ENCODE results near the gene ZNF30. TPM values are rescaled to one million over a fixed set of nuclear protein-coding genes. Genes with fewer than 3 reads are reported as not detected.
"Not testable (repeated sequence)": the region's sequence is repeated elsewhere in the genome, so short reads cannot be mapped to it uniquely, and the experiment has no call there.

The ZNF30 gene
- total RNA-seq, 2 experiments from 2014 or later, result 5.7 to 5.9 TPM

GRCh38 chr19:34983786-34984185 is 57.1 kb downstream of the ZNF30 start:
- H3K27ac Mint-ChIP-seq, result no peak overlapping the region
- H3K9me3 Mint-ChIP-seq, result no peaks in the 10 kb centered on the region
- H3K4me1 Mint-ChIP-seq, result peaks cover 17% of the 10 kb centered on the region
- peaks cover 3% of the 10 kb centered on the region for H3K27me3 Mint-ChIP-seq
- peaks cover 8% of the 10 kb centered on the region for H3K36me3 Mint-ChIP-seq
- no peak overlapping the region for H3K4me3 Mint-ChIP-seq
- DNase-seq, result no peak
- POLR2A ChIA-PET, result interaction anchor here (0.8 to 2.7 kb wide), 2 partner anchors 12 to 16 kb away, joined by 5 to 21 read pairs; partner anchors contain the start of gene GRAMD1A
- no peak for ATAC-seq (ENCODE audit: low read depth)

GRCh38 chr19:34984287-34984686 is 57.6 kb downstream of the ZNF30 start:
- Mint-ChIP-seq H3K4me1 (peaks cover 22% of the 10 kb centered on the region), H3K36me3 (peaks cover 7% of the 10 kb centered on the region), H3K27ac (no peak overlapping the region), H3K27me3 (peaks cover under 1% of the 10 kb centered on the region), H3K4me3 (no peak overlapping the region), H3K9me3 (no peaks in the 10 kb centered on the region)
- ATAC-seq (ENCODE audit: low read depth) (no peak), DNase-seq (no peak)
- POLR2A ChIA-PET, result interaction anchor here (0.8 to 2.7 kb wide), 2 partner anchors 12 to 15 kb away, joined by 5 to 21 read pairs; partner anchors contain the start of gene GRAMD1A

- Mint-ChIP-seq H3K27ac (peak overlapping the region; percentile 91), H3K27me3 (no peaks in the 10 kb centered on the region), H3K9me3 (no peaks in the 10 kb centered on the region), H3K4me3 (peak overlapping the region; percentile 79), H3K36me3 (peaks cover 5% of the 10 kb centered on the region), H3K4me1 (peaks cover 24% of the 10 kb centered on the region)
- ATAC-seq (ENCODE audit: low read depth) (peak; percentile 90), DNase-seq (peak; percentile 50)
- POLR2A ChIA-PET, result interaction anchor here (0.5 to 2.7 kb wide), 6 partner anchors 10 to 29 kb away, joined by 3 to 21 read pairs (median 4); partner anchors contain the start of gene GRAMD1A
These were observed 58.7 kb downstream of the ZNF30 start for GRCh38 chr19:34985249-34986022.

DNA sequence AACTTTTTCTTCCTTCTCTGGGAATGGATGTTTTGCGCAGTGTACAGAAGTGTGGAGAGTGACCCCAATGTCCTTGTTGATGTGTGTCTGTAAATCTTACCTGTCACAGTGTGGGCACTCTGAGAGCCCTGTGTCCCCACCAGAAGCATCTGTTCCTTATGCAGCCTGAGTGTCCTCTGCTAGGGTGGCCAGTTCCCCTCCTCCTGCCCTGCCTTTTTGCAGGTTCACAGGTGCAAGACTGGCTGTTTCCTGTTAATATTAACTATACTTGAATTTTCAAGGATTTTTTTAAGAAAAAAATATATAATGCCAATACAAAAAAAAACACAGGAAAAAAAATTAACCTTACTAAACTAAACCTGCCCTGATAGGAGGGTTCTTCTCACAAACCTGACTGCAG is 61.4 kb downstream of the ZNF30 start:
- POLR2A ChIA-PET, result interaction anchor here (2.5 kb wide), 1 partner anchor 12 kb away, joined by 10 read pairs; the partner anchor contains the start of gene GRAMD1A
- Mint-ChIP-seq H3K9me3 (no peaks in the 10 kb centered on the region), H3K4me1 (peaks cover 38% of the 10 kb centered on the region), H3K4me3 (no peak overlapping the region), H3K27me3 (no peaks in the 10 kb centered on the region), H3K36me3 (peaks cover 5% of the 10 kb centered on the region), H3K27ac (no peak overlapping the region)
- DNase-seq (no peak), ATAC-seq (ENCODE audit: low read depth) (no peak)

DNA sequence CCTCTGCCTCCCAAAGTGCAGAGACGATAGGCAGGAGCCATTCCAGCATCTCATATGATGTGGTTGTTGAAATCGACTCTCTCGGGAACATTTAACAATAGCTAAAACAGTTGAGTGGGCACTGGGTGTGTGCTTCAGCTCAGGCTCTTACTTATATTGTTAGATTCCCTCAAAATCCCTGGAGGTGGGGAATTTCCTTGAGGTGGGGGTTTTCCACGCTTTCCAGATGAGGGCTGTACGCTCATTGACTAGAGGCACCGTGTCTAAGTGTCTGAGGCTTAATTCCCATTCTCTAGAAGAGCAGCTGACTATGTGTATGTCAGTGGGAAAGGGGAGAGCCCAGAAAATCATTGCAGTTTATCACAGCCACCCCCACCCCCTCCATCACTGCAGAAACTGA is 62.6 kb downstream of the ZNF30 start:
- ATAC-seq (ENCODE audit: low read depth) (no peak), DNase-seq (no peak)
- Mint-ChIP-seq H3K36me3 (peaks cover 8% of the 10 kb centered on the region), H3K4me3 (no peak overlapping the region), H3K27ac (peak overlapping the region; percentile 12), H3K9me3 (no peaks in the 10 kb centered on the region), H3K4me1 (peaks cover 43% of the 10 kb centered on the region), H3K27me3 (no peaks in the 10 kb centered on the region)
- POLR2A ChIA-PET, result interaction anchor here (0.9 to 2.5 kb wide), 2 partner anchors 8 to 10 kb away, joined by 3 to 10 read pairs; partner anchors contain the start of gene GRAMD1A

- POLR2A ChIA-PET, result interaction anchor here (2.5 kb wide), 1 partner anchor 9 kb away, joined by 10 read pairs; the partner anchor contains the start of gene GRAMD1A
- Mint-ChIP-seq H3K27me3 (no peaks in the 10 kb centered on the region), H3K4me3 (no peak overlapping the region), H3K4me1 (peaks cover 37% of the 10 kb centered on the region), H3K36me3 (peaks cover 5% of the 10 kb centered on the region), H3K9me3 (no peaks in the 10 kb centered on the region), H3K27ac (peak overlapping the region; percentile 1)
- DNase-seq (no peak), ATAC-seq (ENCODE audit: low read depth) (no peak)
These were observed 64.0 kb downstream of the ZNF30 start for GRCh38 chr19:34990578-34991192.

DNA sequence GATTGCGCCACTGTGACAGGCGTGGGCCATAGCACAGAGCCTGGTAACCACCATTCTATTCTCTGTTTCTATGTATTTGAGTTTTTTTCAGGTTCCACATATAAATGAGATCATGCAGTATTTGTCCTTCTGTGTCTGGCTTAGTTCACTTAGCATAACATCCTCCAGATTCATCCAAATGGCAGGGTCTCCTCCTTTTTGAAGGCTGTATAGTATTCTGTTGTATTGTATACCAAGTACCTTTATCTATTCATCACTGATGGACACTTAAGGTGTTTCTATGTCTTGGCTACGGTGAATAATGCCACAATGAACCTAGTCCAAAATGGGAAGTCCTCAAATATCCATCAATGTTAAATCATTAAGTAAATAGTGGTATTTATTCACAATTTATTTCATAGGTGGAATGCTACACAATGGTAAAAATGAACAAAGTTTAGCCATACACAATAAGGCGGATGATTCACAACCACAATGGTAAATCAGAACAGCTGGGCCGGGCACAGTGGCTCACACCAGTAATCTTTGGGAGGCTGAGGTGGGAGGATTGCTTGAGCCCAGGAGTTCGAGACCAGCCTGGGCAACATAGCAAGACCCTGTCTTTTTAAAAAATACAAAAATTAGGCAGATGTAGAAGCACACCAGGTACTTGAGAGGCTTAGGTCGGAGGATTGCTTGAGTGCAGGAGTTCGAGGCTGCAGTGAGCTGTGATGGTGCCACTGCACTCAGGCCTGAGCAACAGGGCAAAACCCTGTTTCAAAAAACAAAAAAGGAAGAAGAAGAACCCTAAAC is 65.0 kb downstream of the ZNF30 start:
- peak overlapping the region; percentile 71 for H3K27ac Mint-ChIP-seq
- no peak for DNase-seq
- H3K4me1 Mint-ChIP-seq, result peaks cover 34% of the 10 kb centered on the region
- H3K9me3 Mint-ChIP-seq, result no peaks in the 10 kb centered on the region
- POLR2A ChIA-PET, result interaction anchor here (1.1 to 1.5 kb wide), 5 partner anchors 9 to 23 kb away, joined by 3 to 5 read pairs (median 4); no protein-coding TSS in a partner anchor
- no peaks in the 10 kb centered on the region for H3K27me3 Mint-ChIP-seq
- peak overlapping the region; percentile 64 for H3K4me3 Mint-ChIP-seq
- ATAC-seq (ENCODE audit: low read depth), result no peak
- peaks cover 5% of the 10 kb centered on the region for H3K36me3 Mint-ChIP-seq

DNA sequence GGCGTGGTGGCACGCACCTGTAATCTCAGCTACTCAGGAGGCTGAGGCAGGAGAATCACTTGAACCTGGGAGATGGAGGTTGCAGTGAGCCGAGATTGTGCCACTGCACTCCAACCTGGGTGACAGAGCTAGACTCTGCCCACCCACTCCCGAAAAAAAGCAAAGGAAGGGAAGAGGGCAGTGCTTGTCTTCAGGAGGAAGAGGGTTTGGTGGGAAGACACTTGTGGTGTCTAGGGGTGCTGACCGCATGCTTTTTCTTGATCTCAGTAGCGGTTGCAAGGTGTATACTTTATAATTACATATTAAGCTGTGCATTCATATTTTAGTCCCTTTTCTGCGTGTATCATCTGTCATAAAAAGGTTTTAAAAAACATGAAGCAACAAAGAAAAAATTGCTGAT is 65.9 kb downstream of the ZNF30 start:
- peak; percentile 25 for ATAC-seq (ENCODE audit: low read depth)

DNA sequence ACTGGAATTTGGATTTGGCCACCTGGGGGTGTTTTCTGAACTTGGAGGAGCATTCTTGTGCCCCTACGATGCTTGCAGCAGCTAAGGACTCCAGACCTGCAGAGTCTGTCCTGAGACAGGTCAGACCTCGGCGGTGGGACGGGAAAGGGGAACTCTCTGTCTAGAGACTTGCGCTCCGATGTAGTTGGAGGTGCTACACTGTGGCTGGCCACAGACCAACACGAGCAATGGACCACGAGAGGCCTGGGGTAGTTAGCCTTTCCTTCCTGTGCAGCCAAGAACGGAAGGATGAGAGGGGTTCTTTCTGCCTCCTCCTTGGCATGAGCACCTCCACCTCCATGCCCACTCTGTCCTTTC is 67.6 kb downstream of the ZNF30 start:
- H3K36me3 Mint-ChIP-seq, result peaks cover 2% of the 10 kb centered on the region
- H3K27me3 Mint-ChIP-seq, result no peaks in the 10 kb centered on the region
- no peaks in the 10 kb centered on the region for H3K9me3 Mint-ChIP-seq
- no peak overlapping the region for H3K4me3 Mint-ChIP-seq
- POLR2A ChIA-PET, result no interaction called here
- no peak overlapping the region for H3K27ac Mint-ChIP-seq
- ATAC-seq (ENCODE audit: low read depth) (no peak), DNase-seq (no peak)
- H3K4me1 Mint-ChIP-seq, result peaks cover 43% of the 10 kb centered on the region

More for the DNA sequence above, 65.9 kb downstream of the ZNF30 start:
- POLR2A ChIA-PET, result interaction anchor here (0.8 to 1.5 kb wide), 6 partner anchors 8 to 22 kb away, joined by 3 to 5 read pairs (median 4); no protein-coding TSS in a partner anchor
- not testable (repeated sequence) for H3K36me3 Mint-ChIP-seq, H3K9me3 Mint-ChIP-seq, H3K27me3 Mint-ChIP-seq
- Mint-ChIP-seq H3K4me3 (peak overlapping the region; percentile 64), H3K4me1 (peaks cover 40% of the 10 kb centered on the region), H3K27ac (peak overlapping the region; percentile 71)
- DNase-seq, result peak; percentile 40

Other genes with a start within 250 kb of the ZNF30 start
- under 1 TPM; 0.26 to 0.67 TPM for gene SCGB2B2, start 249.7 kb upstream of the ZNF30 start, total RNA-seq
- 10 to 100 TPM; 28.2 to 31.2 TPM for gene ZNF302, start 249.2 kb upstream of the ZNF30 start, total RNA-seq
- gene ZNF181, start 192.7 kb upstream of the ZNF30 start, total RNA-seq, result 10 to 100 TPM; 10.6 to 11.4 TPM
- 1 to 10 TPM; 6.1 to 6.9 TPM for gene ZNF599, start 153.7 kb upstream of the ZNF30 start, total RNA-seq
- 10 to 100 TPM; 21.4 to 24.9 TPM for gene ZNF792, start 37.3 kb downstream of the ZNF30 start, total RNA-seq
- 100 to 1,000 TPM; 173 to 187 TPM for gene GRAMD1A, start 73.4 kb downstream of the ZNF30 start, total RNA-seq
- 1 to 10 TPM in 1 of 2 experiments, under 1 TPM in 1; 0.85 to 1.2 TPM for gene SCN1B, start 103.6 kb downstream of the ZNF30 start, total RNA-seq
- under 1 TPM in 1 of 2 experiments, not detected in 1; 0.20 TPM for gene HPN, start 114.8 kb downstream of the ZNF30 start, total RNA-seq
- not detected for gene FXYD3, start 188.9 kb downstream of the ZNF30 start, total RNA-seq
- under 1 TPM; 0.28 to 0.44 TPM for gene LGI4, start 208.2 kb downstream of the ZNF30 start, total RNA-seq
- gene FXYD1, start 211.9 kb downstream of the ZNF30 start, total RNA-seq, result not detected
- 1 to 10 TPM; 5.3 to 6.5 TPM for gene FXYD7, start 216.4 kb downstream of the ZNF30 start, total RNA-seq
- gene FXYD5, start 227.8 kb downstream of the ZNF30 start, total RNA-seq, result 100 to 1,000 TPM; 353 to 360 TPM

All from activated naive CD8-positive, alpha-beta T cell treated with anti-CD3 and anti-CD28 coated beads, Interleukin-2, amount 10 ng/mL, durations not matched to agents 7 days and 5 days (primary cell).